ENCODE data around the gene FZD4. TPM values are rescaled to one million over a fixed set of nuclear protein-coding genes. Genes with fewer than 3 reads are reported as not detected.
"Not testable (repeated sequence)": the region's sequence is repeated elsewhere in the genome, so short reads cannot be mapped to it uniquely, and the experiment has no call there.

Gene FZD4
- total RNA-seq, 1 donor from 2014 or later: 14.2 TPM

DNA sequence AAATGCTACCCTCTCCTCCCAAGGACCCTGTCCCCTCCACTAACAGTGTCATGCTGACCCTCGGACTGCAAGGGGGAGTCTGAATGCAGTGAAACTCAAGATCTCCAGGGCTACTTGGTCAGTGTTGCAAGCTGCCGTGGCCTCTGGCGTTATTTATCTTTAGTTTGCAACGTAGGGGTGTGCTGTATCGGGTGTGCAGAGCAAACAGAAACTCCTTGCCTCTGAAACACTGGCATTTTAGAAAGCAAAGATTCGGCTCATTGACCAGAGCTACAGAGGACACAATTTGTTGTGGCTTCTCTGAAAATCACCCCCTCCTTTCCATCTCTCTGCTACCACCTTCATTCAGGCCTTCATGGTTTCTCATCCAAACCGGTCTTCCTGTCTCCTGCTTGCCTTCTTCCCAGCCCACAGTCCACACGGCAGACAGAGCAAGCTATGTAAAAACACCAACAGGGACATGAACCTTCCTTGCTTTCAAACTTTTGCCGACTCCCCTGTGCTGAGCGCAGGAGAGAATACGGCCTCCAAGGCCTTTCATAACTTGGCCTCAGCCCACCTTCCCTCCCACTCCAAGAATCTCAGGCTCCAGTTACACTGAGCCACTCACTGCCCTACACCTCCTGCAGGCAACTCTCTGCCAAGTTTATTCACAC is 14.9 kb downstream of the FZD4 start:
- peaks cover 4% of the 10 kb centered on the region for H3K36me3 Mint-ChIP-seq (ENCODE audit: unreplicated experiment)
- no peaks in the 10 kb centered on the region for H3K9me3 Mint-ChIP-seq (ENCODE audit: unreplicated experiment)
- TF ChIP-seq, protein P1, sequence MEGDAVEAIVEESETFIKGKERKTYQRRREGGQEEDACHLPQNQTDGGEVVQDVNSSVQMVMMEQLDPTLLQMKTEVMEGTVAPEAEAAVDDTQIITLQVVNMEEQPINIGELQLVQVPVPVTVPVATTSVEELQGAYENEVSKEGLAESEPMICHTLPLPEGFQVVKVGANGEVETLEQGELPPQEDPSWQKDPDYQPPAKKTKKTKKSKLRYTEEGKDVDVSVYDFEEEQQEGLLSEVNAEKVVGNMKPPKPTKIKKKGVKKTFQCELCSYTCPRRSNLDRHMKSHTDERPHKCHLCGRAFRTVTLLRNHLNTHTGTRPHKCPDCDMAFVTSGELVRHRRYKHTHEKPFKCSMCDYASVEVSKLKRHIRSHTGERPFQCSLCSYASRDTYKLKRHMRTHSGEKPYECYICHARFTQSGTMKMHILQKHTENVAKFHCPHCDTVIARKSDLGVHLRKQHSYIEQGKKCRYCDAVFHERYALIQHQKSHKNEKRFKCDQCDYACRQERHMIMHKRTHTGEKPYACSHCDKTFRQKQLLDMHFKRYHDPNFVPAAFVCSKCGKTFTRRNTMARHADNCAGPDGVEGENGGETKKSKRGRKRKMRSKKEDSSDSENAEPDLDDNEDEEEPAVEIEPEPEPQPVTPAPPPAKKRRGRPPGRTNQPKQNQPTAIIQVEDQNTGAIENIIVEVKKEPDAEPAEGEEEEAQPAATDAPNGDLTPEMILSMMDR (IDR thresholded peaks at IDR 0.05): peak; percentile 18
- no peaks in the 10 kb centered on the region for H3K27me3 Mint-ChIP-seq (ENCODE audit: unreplicated experiment)
- peak overlapping the region; percentile 91 for H3K27ac Mint-ChIP-seq (ENCODE audit: unreplicated experiment)
- DNase-seq (ENCODE audit: extremely low spot score, unreplicated experiment): no peak
- peak overlapping the region; percentile 17 for H3K4me3 Mint-ChIP-seq (ENCODE audit: unreplicated experiment)
- H3K4me1 Mint-ChIP-seq (ENCODE audit: unreplicated experiment): peaks cover 47% of the 10 kb centered on the region

DNA sequence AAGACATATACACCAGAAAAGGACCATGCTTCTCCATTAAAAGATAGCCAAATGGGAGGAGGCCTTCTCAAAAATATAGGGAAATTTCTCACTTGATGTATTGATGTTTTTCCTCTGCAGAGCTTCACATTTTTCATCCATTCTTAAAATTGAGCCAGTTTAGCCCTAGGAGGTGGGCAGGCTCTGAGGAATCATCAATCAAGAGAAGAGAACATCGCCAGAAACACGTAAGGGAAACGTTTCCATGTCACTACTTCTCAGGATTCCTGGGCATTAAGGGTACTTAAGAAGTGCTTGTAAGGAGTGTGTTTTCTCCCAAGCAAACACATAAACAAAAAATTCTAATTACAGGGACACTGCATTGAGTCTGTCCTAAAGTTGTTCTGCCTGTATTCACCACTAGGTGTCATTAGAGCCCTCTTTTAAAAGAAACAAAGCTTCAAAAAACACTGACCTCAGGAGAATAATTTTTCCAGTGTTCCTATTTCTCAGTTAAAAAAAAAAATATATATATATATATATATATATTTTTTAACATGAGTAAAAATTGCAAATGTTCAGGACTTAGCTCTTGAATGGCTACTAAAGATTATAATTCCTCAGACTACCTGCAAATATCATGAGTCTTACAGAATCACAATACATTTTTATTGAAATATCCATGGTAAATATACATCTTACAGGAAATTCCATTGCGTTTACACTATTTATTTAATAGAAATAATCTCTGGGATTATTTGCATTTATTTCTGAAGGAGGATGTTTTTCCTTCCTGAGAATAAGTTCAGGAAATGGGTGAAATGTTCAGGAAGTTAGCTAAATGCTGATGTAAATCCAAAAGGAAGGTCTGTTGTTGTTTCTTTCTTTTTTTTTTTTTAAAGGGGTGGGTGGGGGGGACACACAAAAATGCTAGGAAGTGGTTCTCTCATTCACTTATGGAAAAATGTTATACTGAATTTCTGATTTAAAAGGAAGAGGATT is 16.0 kb downstream of the FZD4 start:
- H3K27me3 Mint-ChIP-seq (ENCODE audit: unreplicated experiment): no peaks in the 10 kb centered on the region
- DNase-seq (ENCODE audit: extremely low spot score, unreplicated experiment): no peak

DNA sequence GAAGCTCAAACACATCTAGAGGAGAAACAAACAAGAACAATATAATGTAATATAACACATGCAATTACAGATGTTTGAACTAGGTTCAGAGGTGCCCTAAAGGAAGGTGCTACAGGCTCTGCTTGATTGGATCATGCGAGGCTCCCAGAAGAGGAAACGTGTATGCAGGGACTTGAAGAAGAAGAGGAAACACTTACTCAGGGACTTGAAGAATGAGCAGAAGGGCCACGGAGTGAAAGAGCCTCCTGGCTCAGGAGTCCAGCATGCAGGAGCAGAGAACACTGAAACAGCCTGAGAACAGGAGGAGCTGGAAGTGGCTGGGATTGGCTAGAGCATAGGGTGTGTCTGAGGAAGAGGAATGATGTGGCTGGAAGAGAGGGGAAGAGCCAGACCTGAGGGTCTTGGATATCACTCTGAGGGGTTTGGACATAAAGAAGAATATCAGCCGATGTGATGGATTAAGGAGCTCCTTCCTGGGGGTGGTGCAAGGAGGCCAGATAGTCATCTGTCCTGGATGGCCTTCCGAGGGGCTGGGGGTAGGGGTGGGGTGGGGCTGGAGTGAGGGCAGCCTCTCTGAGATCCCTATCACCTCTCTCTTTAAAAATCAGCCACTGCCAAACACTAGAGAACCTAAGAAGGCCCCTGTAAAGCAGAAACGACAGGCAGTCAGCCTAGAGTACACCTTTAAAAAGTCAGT is 16.8 kb downstream of the FZD4 start:
- H3K4me1 Mint-ChIP-seq (ENCODE audit: unreplicated experiment): peaks cover 66% of the 10 kb centered on the region
- H3K27ac Mint-ChIP-seq (ENCODE audit: unreplicated experiment): no peak overlapping the region
- no peak overlapping the region for H3K4me3 Mint-ChIP-seq (ENCODE audit: unreplicated experiment)
- TF ChIP-seq, protein P1 (IDR thresholded peaks at IDR 0.05): no peak
- no peaks in the 10 kb centered on the region for H3K9me3 Mint-ChIP-seq (ENCODE audit: unreplicated experiment)
- DNase-seq (ENCODE audit: extremely low spot score, unreplicated experiment): no peak
- peaks cover 1% of the 10 kb centered on the region for H3K36me3 Mint-ChIP-seq (ENCODE audit: unreplicated experiment)
- no peaks in the 10 kb centered on the region for H3K27me3 Mint-ChIP-seq (ENCODE audit: unreplicated experiment)

More for the DNA sequence above, 16.0 kb downstream of the FZD4 start:
- H3K4me1 Mint-ChIP-seq (ENCODE audit: unreplicated experiment): peaks cover 57% of the 10 kb centered on the region
- H3K27ac Mint-ChIP-seq (ENCODE audit: unreplicated experiment): peak overlapping the region; percentile 91
- TF ChIP-seq, protein P1 (IDR thresholded peaks at IDR 0.05): peak; percentile 72
- peaks cover 3% of the 10 kb centered on the region for H3K36me3 Mint-ChIP-seq (ENCODE audit: unreplicated experiment)
- H3K4me3 Mint-ChIP-seq (ENCODE audit: unreplicated experiment): no peak overlapping the region
- H3K9me3 Mint-ChIP-seq (ENCODE audit: unreplicated experiment): no peaks in the 10 kb centered on the region

DNA sequence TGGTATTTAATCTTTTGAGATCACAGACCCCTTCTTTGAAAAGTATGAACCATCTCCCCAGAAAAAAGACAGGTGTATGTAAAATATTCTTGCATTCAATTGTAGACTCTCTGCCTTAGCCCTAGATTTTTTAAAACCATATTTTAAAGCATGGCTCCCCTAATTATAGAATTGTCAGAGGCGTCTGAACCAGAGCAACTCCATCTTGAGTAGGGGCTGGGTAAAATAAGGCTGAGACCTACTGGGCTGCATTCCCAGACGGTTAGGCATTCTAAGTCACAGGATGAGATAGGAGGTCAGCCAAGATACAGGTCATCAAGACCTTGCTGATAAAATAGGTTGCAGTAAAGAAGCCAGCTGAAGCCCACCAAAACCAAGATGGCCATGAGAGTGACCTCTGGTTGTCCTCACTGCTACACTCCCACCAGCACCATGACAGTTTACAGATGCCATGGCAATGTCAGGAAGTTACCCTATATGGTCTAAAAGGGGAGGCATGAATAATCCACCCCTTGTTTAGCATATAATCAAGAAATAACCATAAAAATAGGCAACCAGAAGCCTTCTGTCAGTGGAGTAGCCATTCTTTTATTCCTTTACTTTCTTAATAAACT is 17.9 kb downstream of the FZD4 start:
- DNase-seq (ENCODE audit: extremely low spot score, unreplicated experiment); H3K4me3 Mint-ChIP-seq (ENCODE audit: unreplicated experiment); H3K27me3 Mint-ChIP-seq (ENCODE audit: unreplicated experiment); H3K36me3 Mint-ChIP-seq (ENCODE audit: unreplicated experiment); H3K9me3 Mint-ChIP-seq (ENCODE audit: unreplicated experiment); H3K27ac Mint-ChIP-seq (ENCODE audit: unreplicated experiment): not testable (repeated sequence)
- peaks cover 71% of the 10 kb centered on the region for H3K4me1 Mint-ChIP-seq (ENCODE audit: unreplicated experiment)

DNA sequence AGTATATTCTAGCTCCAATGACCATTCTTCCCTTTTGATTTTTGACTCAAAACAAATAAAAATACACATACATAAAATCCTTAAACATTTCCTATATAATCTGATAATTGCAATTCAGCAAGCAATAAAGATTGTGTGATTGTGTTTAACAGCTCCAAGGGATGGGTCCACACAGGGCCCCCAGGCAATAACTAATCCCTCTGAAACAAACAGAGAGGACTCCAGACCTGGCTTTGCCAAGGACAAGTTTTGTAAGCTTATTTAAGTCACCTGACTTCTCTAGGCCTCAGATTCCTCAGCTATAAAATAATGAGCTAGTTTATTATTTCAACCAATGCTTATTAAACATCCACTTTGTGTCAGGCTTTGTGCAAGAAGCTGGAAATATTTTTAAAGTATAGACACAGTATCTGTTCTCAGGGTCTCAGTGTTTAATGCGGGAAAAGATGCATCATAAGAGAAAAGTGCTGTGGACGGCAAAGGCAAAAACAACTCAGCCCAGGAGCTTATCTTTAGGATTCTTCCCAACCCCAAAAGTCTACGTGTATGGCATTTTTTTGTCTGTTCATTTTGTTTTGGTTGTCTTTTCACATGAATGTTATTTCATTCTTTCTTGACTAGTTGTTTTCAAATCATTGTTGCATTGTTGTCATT is 20.1 kb downstream of the FZD4 start:
- Mint-ChIP-seq H3K36me3 (ENCODE audit: unreplicated experiment) (peaks cover 1% of the 10 kb centered on the region), H3K4me1 (ENCODE audit: unreplicated experiment) (peaks cover 73% of the 10 kb centered on the region), H3K27ac (ENCODE audit: unreplicated experiment) (peak overlapping the region; percentile 87), H3K27me3 (ENCODE audit: unreplicated experiment) (no peaks in the 10 kb centered on the region), H3K4me3 (ENCODE audit: unreplicated experiment) (no peak overlapping the region), H3K9me3 (ENCODE audit: unreplicated experiment) (no peaks in the 10 kb centered on the region)
- DNase-seq (ENCODE audit: extremely low spot score, unreplicated experiment): no peak
- TF ChIP-seq, protein P1 (IDR thresholded peaks at IDR 0.05): no peak
